ENCODE results near the gene ACADL. TPM values are rescaled to one million over a fixed set of nuclear protein-coding genes. Genes with fewer than 3 reads are reported as not detected.

Gene ACADL
- total RNA-seq, 1 donor, result not detected

DNA sequence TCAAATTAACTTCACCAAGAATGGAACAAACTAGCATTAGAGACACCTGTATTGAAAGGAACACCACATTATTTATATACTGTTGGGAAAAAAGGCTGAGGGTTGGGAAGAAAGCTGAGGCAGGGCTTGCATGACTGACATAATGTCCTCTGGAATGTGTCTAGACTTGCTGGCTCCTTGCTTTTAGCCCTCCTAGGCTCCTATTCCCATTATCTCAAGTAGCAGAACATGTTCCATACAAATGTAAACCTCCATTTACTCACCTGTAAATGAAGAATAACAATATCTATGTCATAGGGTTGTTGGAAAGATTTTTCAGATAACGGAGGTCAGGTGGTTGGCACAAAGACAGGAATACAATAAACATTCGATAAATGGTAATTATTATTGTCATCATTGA lies 976 bp upstream of the ACADL start:
- no peaks in the 10 kb centered on the region for H3K79me2 ChIP-seq (ENCODE audit: insufficient read depth, low read length)
- H2AFZ ChIP-seq (ENCODE audit: low read length), result no peak overlapping the region
- no peaks in the 10 kb centered on the region for H3K9me3 ChIP-seq (ENCODE audit: low read depth, low read length)
- peaks cover 28% of the 10 kb centered on the region for H3K27me3 ChIP-seq (ENCODE audit: insufficient read depth, low read length)
- H3K4me3 ChIP-seq (ENCODE audit: insufficient read depth, low read length), result no peak overlapping the region
- no peak for TF ChIP-seq CTCF (IDR thresholded peaks at IDR 0.05; ENCODE audit: extremely low read depth, low read depth, low read length)
- H3K4me2 ChIP-seq (ENCODE audit: insufficient read depth, low read length), result no peak overlapping the region
- H3K27ac ChIP-seq (ENCODE audit: low read depth, low read length), result no peak overlapping the region
- no peaks in the 10 kb centered on the region for H3K36me3 ChIP-seq (ENCODE audit: insufficient read depth, low read length)
- no peak for DNase-seq (ENCODE audit: insufficient read length, low spot score, missing footprints)
- no peaks in the 10 kb centered on the region for H3K4me1 ChIP-seq (ENCODE audit: insufficient read depth, low read length)
- no peaks in the 10 kb centered on the region for H4K20me1 ChIP-seq (ENCODE audit: insufficient read depth, low read length)

- TF ChIP-seq CTCF (IDR thresholded peaks at IDR 0.05; ENCODE audit: extremely low read depth, low read depth, low read length), result no peak
- Histone ChIP-seq H3K4me2 (ENCODE audit: insufficient read depth, low read length) (peak overlapping the region; percentile 84), H3K4me3 (ENCODE audit: insufficient read depth, low read length) (peak overlapping the region; percentile 65), H3K27ac (ENCODE audit: low read depth, low read length) (no peak overlapping the region), H3K36me3 (ENCODE audit: insufficient read depth, low read length) (no peaks in the 10 kb centered on the region), H3K79me2 (ENCODE audit: insufficient read depth, low read length) (no peaks in the 10 kb centered on the region), H3K4me1 (ENCODE audit: insufficient read depth, low read length) (no peaks in the 10 kb centered on the region), H3K9me3 (ENCODE audit: low read depth, low read length) (no peaks in the 10 kb centered on the region), H2AFZ (ENCODE audit: low read length) (peak overlapping the region; percentile 86), H3K27me3 (ENCODE audit: insufficient read depth, low read length) (peaks cover 28% of the 10 kb centered on the region), H4K20me1 (ENCODE audit: insufficient read depth, low read length) (no peaks in the 10 kb centered on the region)
- DNase-seq (ENCODE audit: insufficient read length, low spot score, missing footprints), result no peak
Measured at GRCh38 chr2:210224591-210224940, 681 bp downstream of the ACADL start.

DNA sequence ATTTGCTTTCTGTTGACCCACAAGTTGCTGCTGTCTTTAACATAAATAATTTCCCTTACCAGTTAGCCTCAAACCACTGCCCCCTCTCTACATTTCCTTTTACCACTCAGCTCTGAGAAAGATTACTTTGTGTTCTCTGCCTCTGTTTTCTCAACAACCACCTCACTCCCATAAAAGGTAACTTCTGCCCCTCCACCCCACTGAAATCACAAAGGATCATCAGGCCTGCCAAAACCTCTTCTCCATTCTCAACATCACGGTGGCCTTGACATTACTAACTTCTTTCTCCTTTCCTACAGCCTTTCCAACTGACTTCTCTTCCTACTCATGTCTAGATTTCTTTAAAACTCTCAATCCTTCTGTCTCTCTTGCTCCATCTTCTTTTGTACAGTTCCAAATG lies 10.1 kb downstream of the ACADL start:
- H2AFZ ChIP-seq (ENCODE audit: low read length), result no peak overlapping the region
- H3K9me3 ChIP-seq (ENCODE audit: low read depth, low read length), result no peaks in the 10 kb centered on the region
- no peaks in the 10 kb centered on the region for H3K36me3 ChIP-seq (ENCODE audit: insufficient read depth, low read length)
- no peaks in the 10 kb centered on the region for H3K27me3 ChIP-seq (ENCODE audit: insufficient read depth, low read length)
- no peak overlapping the region for H3K4me2 ChIP-seq (ENCODE audit: insufficient read depth, low read length)
- no peaks in the 10 kb centered on the region for H3K4me1 ChIP-seq (ENCODE audit: insufficient read depth, low read length)
- no peak for TF ChIP-seq CTCF (IDR thresholded peaks at IDR 0.05; ENCODE audit: extremely low read depth, low read depth, low read length)
- H3K27ac ChIP-seq (ENCODE audit: low read depth, low read length), result no peak overlapping the region
- H4K20me1 ChIP-seq (ENCODE audit: insufficient read depth, low read length), result no peaks in the 10 kb centered on the region
- no peak overlapping the region for H3K4me3 ChIP-seq (ENCODE audit: insufficient read depth, low read length)
- no peaks in the 10 kb centered on the region for H3K79me2 ChIP-seq (ENCODE audit: insufficient read depth, low read length)
- DNase-seq (ENCODE audit: insufficient read length, low spot score, missing footprints), result no peak

- Histone ChIP-seq H3K27me3 (ENCODE audit: insufficient read depth, low read length) (no peaks in the 10 kb centered on the region), H3K36me3 (ENCODE audit: insufficient read depth, low read length) (no peaks in the 10 kb centered on the region), H4K20me1 (ENCODE audit: insufficient read depth, low read length) (no peaks in the 10 kb centered on the region)
Measured at GRCh38 chr2:210210185-210210584, 15.1 kb downstream of the ACADL start.

More at GRCh38 chr2:210210185-210210584, 15.1 kb downstream of the ACADL start:
- H3K9me3 ChIP-seq (ENCODE audit: low read depth, low read length), result no peaks in the 10 kb centered on the region
- H3K4me1 ChIP-seq (ENCODE audit: insufficient read depth, low read length), result no peaks in the 10 kb centered on the region
- TF ChIP-seq CTCF (IDR thresholded peaks at IDR 0.05; ENCODE audit: extremely low read depth, low read depth, low read length), result no peak
- no peak for DNase-seq (ENCODE audit: insufficient read length, low spot score, missing footprints)
- no peak overlapping the region for H2AFZ ChIP-seq (ENCODE audit: low read length)
- no peak overlapping the region for H3K4me3 ChIP-seq (ENCODE audit: insufficient read depth, low read length)
- no peaks in the 10 kb centered on the region for H3K79me2 ChIP-seq (ENCODE audit: insufficient read depth, low read length)
- H3K4me2 ChIP-seq (ENCODE audit: insufficient read depth, low read length), result no peak overlapping the region
- H3K27ac ChIP-seq (ENCODE audit: low read depth, low read length), result no peak overlapping the region

Measured in osteoblast (primary cell).